ENCODE measurements around the gene ANKS6. TPM values are rescaled to one million over a fixed set of nuclear protein-coding genes. Genes with fewer than 3 reads are reported as not detected.
A peak's percentile ranks its signal among the peaks of the same experiment; 100 is the strongest.

The ANKS6 gene
- total RNA-seq, 1 experiment from 2014 or later, result 46.3 TPM

GRCh38 chr9:98736226-98736625, 60.1 kb downstream of the ANKS6 start:
- Mint-ChIP-seq H3K9me3 (peaks cover 11 to 13% of the 10 kb centered on the region in 2 experiments; a peak in 4 of 5 replicates), H3K36me3 (ENCODE audit: insufficient read depth in 1 of 3, low read depth in 3 of 3) (peaks cover 31 to 67% (median 61%) of the 10 kb centered on the region in 3 experiments), H3K4me1 (peaks cover 8 to 15% of the 10 kb centered on the region in 2 experiments), H3K27me3 (ENCODE audit: low read depth) (no peaks in the 10 kb centered on the region), H3K4me3 (no peak overlapping the region), H3K27ac (peak overlapping the region in 1 of 3 experiments; percentile 49; a peak in 2 of 7 replicates)
- H3K4ac ChIP-seq (ENCODE audit: low read depth, low read length), result no peak overlapping the region
- H3K4me1 ChIP-seq (ENCODE audit: insufficient read depth, low read length), result no peaks in the 10 kb centered on the region
- no peaks in the 10 kb centered on the region for H3K23me2 ChIP-seq (ENCODE audit: insufficient read length, low read depth, low read length, poor library complexity, severe bottlenecking)
- no peak overlapping the region for H2AK5ac ChIP-seq (ENCODE audit: insufficient read length, low read length)
- no CpG with 5 or more reads among the region's 12 CpGs for WGBS (ENCODE audit: extremely low coverage, insufficient read length, low lambda C conversion rate)
- H3K23ac ChIP-seq (ENCODE audit: insufficient read length, low read depth, low read length), result no peak overlapping the region
- no peak overlapping the region for H4K91ac ChIP-seq (ENCODE audit: insufficient read length, low read depth, low read length)
- no peaks in the 10 kb centered on the region for H3K79me2 ChIP-seq (ENCODE audit: insufficient read depth, low read length)
- H3K14ac ChIP-seq (ENCODE audit: insufficient read depth, low read length), result no peak overlapping the region; the same call in 1 of the 2 replicates
- no peak overlapping the region for H3K4me2 ChIP-seq (ENCODE audit: insufficient read depth, insufficient read length, low read length)
- no peak overlapping the region for H3K18ac ChIP-seq (ENCODE audit: insufficient read length, low read depth, low read length)
- no peaks in the 10 kb centered on the region for H3K79me1 ChIP-seq (ENCODE audit: insufficient read depth, low read depth, low read length, poor library complexity, severe bottlenecking)
- H2BK12ac ChIP-seq (ENCODE audit: insufficient read length, low read depth, low read length), result no peak overlapping the region
- H4K20me1 ChIP-seq (ENCODE audit: control insufficient read depth, insufficient read depth, insufficient read length), result no peaks in the 10 kb centered on the region
- TF ChIP-seq CTCF (conservative IDR thresholded peaks at IDR 0.05), result no peak
- no peak overlapping the region for H2BK20ac ChIP-seq (ENCODE audit: low read depth, low read length, poor library complexity, severe bottlenecking)
- H2BK120ac ChIP-seq (ENCODE audit: low read depth, low read length, poor library complexity, severe bottlenecking), result no peak overlapping the region
- H3K27ac ChIP-seq (ENCODE audit: insufficient read length, low read depth, low read length), result no peak overlapping the region
- H2BK15ac ChIP-seq (ENCODE audit: low read depth, low read length), result no peak overlapping the region
- H3K9me3 ChIP-seq (ENCODE audit: control insufficient read depth, low read depth, low read length), result no peaks in the 10 kb centered on the region
- no peaks in the 10 kb centered on the region for H3K27me3 ChIP-seq (ENCODE audit: insufficient read depth, low read length)
- H2AFZ ChIP-seq (ENCODE audit: low read length), result no peak overlapping the region
- no peak overlapping the region for H3K9ac ChIP-seq (ENCODE audit: extremely low read depth, insufficient read length, low read length)
- H4K5ac ChIP-seq (ENCODE audit: insufficient read length, low read depth, low read length), result no peak overlapping the region
- H4K8ac ChIP-seq (replicated peaks; ENCODE audit: insufficient read length, low read depth, low read length), result no peak overlapping the region
- no peak overlapping the region for H3K56ac ChIP-seq (ENCODE audit: insufficient read length, low read depth, low read length)
- no peak for DNase-seq
- H3T11ph ChIP-seq (ENCODE audit: low read length), result no peak overlapping the region
- no peak overlapping the region for H2BK5ac ChIP-seq (ENCODE audit: insufficient read length, low read length)
